Natural killer cell (primary cell): ENCODE measurements around the gene FBLN1. TPM values are rescaled to one million over a fixed set of nuclear protein-coding genes. Genes with fewer than 3 reads are reported as not detected.

Source experiments
- ATAC-seq, 3 donors: fragments of 150-1000 bp in 2 of 3; fragments of 200-7000 bp in 1 of 3; cut with Tn5 transposase; 1 replicate in 1 of 3; 2 replicates in 2 of 3; pipeline ENCODE4 v1.10.0; 2021; ENCODE audit warnings: mild to moderate bottlenecking in 2 of 3, moderate library complexity in 2 of 3
- DNase-seq, 2 donors: peaks; one replicate each; pipeline versions ENCODE4 v3.0.0 to v3.0.0-alpha.2; 2013 to 2021; ENCODE audit warnings: mixed read lengths in 1 of 2
- H3K27ac ChIP-seq: one replicate; pipeline ENCODE4 v1.5.1; 2013; ENCODE audit warnings: mild to moderate bottlenecking, low read length
- H3K27me3 ChIP-seq: one replicate; pipeline ENCODE4 v1.6.1; 2013; ENCODE audit warnings: low read length; ENCODE audit not compliant: control insufficient read depth, insufficient read depth
- H3K36me3 ChIP-seq: one replicate; pipeline ENCODE4 v1.6.1; 2013; ENCODE audit warnings: low read length; ENCODE audit not compliant: control insufficient read depth, insufficient read depth
- H3K4me1 ChIP-seq: one replicate; pipeline ENCODE4 v1.6.1; 2013; ENCODE audit warnings: low read length; ENCODE audit not compliant: control insufficient read depth, insufficient read depth
- H3K4me3 ChIP-seq: one replicate; pipeline ENCODE4 v1.5.1; 2013; ENCODE audit warnings: low read length
- H3K9me3 ChIP-seq: one replicate; pipeline ENCODE4 v1.6.1; 2013; ENCODE audit warnings: low read length; ENCODE audit not compliant: control insufficient read depth, insufficient read depth
- H3K27ac Mint-ChIP-seq, 2 donors: one replicate each; pipeline ENCODE4 v1.8.0; 2022; ENCODE audit warnings: mild to moderate bottlenecking in 2 of 2, mixed read lengths in 2 of 2, moderate library complexity in 1 of 2
- H3K27me3 Mint-ChIP-seq, 2 donors: one replicate each; pipeline ENCODE4 v1.8.0; 2022; ENCODE audit warnings: low read depth in 2 of 2, mixed read lengths in 2 of 2
- H3K36me3 Mint-ChIP-seq: one replicate; pipeline ENCODE4 v1.8.0; 2022; ENCODE audit warnings: mixed read lengths
- H3K4me1 Mint-ChIP-seq, 2 donors: one replicate each; pipeline ENCODE4 v1.8.0; 2022; ENCODE audit warnings: mixed read lengths in 2 of 2
- H3K4me3 Mint-ChIP-seq: one replicate; pipeline ENCODE4 v1.8.0; 2022; ENCODE audit warnings: mild to moderate bottlenecking, moderate library complexity, mixed read lengths
- H3K9me3 Mint-ChIP-seq, 2 donors: one replicate each; pipeline ENCODE4 v1.8.0; 2022; ENCODE audit warnings: mixed read lengths in 2 of 2
- WGBS: methylation state at CpG from one replicate; pipeline ENCODE4 v1.1.7; 2013; ENCODE audit warnings: missing lambda C conversion rate; ENCODE audit not compliant: insufficient coverage; 5-methylcytosine and 5-hydroxymethylcytosine counted together
- intact Hi-C: fragments of 100-400 bp; cut with micrococcal nuclease; formaldehyde crosslinking; loops from one replicate; pipeline ENCODE4 v1.14.2; 2022
- total RNA-seq, 4 donors: library from RNA; stranded (reverse); fragments of 120-200 nt in 1 of 4; gene quantifications; one replicate each; pipeline versions ENCODE4 v1.2.3 to v1.2.4, GENCODE V29; 2013 to 2022
- TF ChIP-seq, protein P1 (sequence below): fragments of 200-600 bp; IDR thresholded peaks from one replicate; pipeline ENCODE4 v1.8.0; 2022; ENCODE audit warnings: antibody characterized with exemption

Gene FBLN1
- total RNA-seq, 3 donors from 2014 or later (not counting 1 experiment from before 2014, with no cell fraction given) = 0.58 TPM; not detected in 2

DNA sequence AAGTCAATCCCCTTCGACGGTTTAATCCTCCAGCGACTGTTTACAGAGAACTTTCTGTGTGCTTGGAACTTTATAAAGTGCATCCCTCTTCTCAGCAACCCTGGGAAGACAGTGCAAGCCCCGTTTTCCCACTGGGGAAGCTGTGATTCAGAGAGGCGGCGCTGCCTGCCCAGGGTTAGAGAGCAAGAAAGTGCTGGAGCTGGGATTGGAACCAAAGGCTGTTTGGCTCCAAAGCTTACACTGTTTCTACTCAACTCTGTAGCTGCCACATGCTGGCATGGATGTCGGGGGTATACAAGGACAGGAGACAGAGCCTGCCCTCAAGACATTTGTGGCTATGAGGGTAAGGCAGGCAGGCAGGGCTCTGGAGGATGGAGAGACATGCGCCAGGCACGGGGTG, 13.0 kb downstream of the FBLN1 start:
- WGBS = 90% methylated on average over 9 of the region's 9 CpGs
- Mint-ChIP-seq H3K9me3 (no peaks in the 10 kb centered on the region), H3K4me1 (no peaks in the 10 kb centered on the region), H3K27ac (no peak overlapping the region), H3K27me3 (peaks cover 0 to 3% of the 10 kb centered on the region in 2 donors), H3K4me3 (no peak overlapping the region), H3K36me3 (no peaks in the 10 kb centered on the region)
- no peak for ATAC-seq
- Histone ChIP-seq H3K36me3 (no peaks in the 10 kb centered on the region), H3K4me3 (no peak overlapping the region), H3K4me1 (no peaks in the 10 kb centered on the region), H3K27ac (no peak overlapping the region), H3K27me3 (no peaks in the 10 kb centered on the region), H3K9me3 (no peaks in the 10 kb centered on the region)
- TF ChIP-seq, protein P1, sequence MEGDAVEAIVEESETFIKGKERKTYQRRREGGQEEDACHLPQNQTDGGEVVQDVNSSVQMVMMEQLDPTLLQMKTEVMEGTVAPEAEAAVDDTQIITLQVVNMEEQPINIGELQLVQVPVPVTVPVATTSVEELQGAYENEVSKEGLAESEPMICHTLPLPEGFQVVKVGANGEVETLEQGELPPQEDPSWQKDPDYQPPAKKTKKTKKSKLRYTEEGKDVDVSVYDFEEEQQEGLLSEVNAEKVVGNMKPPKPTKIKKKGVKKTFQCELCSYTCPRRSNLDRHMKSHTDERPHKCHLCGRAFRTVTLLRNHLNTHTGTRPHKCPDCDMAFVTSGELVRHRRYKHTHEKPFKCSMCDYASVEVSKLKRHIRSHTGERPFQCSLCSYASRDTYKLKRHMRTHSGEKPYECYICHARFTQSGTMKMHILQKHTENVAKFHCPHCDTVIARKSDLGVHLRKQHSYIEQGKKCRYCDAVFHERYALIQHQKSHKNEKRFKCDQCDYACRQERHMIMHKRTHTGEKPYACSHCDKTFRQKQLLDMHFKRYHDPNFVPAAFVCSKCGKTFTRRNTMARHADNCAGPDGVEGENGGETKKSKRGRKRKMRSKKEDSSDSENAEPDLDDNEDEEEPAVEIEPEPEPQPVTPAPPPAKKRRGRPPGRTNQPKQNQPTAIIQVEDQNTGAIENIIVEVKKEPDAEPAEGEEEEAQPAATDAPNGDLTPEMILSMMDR = no peak
- intact Hi-C loops = no loop called here
- DNase-seq = no peak

DNA sequence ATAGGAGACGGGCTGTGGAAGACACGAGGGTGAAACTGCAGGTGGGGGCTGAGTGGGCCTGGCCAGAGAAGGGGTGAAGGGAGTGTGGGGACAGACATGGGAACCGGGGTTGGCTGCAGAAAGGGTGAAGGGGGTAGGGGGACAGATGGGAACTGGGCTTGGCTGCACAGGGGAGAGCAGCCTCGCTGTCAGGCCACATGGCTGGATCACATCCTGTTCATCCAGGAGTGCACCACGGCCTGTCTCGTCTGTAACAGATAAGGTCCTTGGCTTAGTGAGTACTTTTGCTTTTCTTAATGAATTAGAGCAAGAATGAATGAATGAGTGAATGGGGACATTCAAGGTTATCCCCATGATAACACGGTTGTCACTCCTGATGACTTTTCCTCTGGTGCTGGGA, 13.5 kb downstream of the FBLN1 start:
- Histone ChIP-seq H3K27me3 (no peaks in the 10 kb centered on the region), H3K4me1 (no peaks in the 10 kb centered on the region), H3K27ac (no peak overlapping the region), H3K36me3 (no peaks in the 10 kb centered on the region), H3K9me3 (no peaks in the 10 kb centered on the region), H3K4me3 (no peak overlapping the region)
- WGBS = 81% methylated on average over 7 of the region's 7 CpGs
- TF ChIP-seq, protein P1 = no peak
- ATAC-seq (no peak), DNase-seq (no peak)
- intact Hi-C loops = no loop called here
- H3K4me3 Mint-ChIP-seq = no peak overlapping the region
- H3K27me3 Mint-ChIP-seq = peaks cover 0 to 3% of the 10 kb centered on the region in 2 donors
- no peak overlapping the region for H3K27ac Mint-ChIP-seq
- H3K4me1 Mint-ChIP-seq = no peaks in the 10 kb centered on the region
- H3K9me3 Mint-ChIP-seq = no peaks in the 10 kb centered on the region
- H3K36me3 Mint-ChIP-seq = no peaks in the 10 kb centered on the region

DNA sequence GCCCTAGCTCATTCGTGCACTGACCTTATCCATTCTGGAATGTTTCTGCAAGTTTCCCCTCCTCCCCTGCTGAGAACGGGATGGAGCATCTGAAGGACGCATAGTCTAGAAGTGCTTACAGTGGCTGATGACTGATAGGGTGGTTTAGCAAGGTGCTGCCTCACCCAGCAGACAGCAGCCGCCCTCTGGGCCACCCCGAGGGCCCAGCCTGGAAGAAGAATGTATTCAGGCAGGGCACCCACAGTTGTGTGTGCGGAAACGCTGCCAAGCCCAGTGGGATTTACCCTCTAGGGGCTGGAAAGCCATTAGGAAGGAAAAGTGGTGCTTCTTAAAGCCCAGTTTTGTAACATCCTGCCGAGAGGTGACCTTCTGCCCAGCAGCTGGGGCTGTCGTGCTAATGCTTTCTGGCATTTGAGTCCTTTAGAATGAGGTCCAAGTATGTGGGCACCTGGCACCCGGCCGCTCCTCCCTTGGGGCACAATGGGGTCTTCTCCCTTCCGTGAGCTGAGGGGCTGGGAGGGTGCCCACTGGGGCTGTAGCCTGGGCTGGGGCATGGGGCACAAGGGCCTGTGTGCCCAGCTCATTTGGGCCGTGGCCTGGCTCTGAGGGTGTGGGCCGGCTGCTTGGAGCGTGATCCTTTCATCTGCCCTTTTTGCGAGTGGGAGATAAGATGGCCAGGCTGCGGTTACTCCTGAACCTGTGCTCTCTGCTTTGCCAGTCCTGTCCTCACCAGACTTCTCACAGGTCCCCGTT, 14.4 kb downstream of the FBLN1 start:
- Mint-ChIP-seq H3K36me3 (no peaks in the 10 kb centered on the region), H3K4me1 (no peaks in the 10 kb centered on the region), H3K9me3 (no peaks in the 10 kb centered on the region), H3K27ac (no peak overlapping the region), H3K4me3 (no peak overlapping the region), H3K27me3 (peaks cover 0 to 3% of the 10 kb centered on the region in 2 donors)
- Histone ChIP-seq H3K27me3 (no peaks in the 10 kb centered on the region), H3K9me3 (no peaks in the 10 kb centered on the region), H3K36me3 (no peaks in the 10 kb centered on the region), H3K27ac (no peak overlapping the region), H3K4me1 (no peaks in the 10 kb centered on the region), H3K4me3 (no peak overlapping the region)
- intact Hi-C loops = no loop called here
- DNase-seq = no peak
- no peak for ATAC-seq
- TF ChIP-seq, protein P1 = no peak
- 90% methylated on average over 18 of the region's 18 CpGs for WGBS

DNA sequence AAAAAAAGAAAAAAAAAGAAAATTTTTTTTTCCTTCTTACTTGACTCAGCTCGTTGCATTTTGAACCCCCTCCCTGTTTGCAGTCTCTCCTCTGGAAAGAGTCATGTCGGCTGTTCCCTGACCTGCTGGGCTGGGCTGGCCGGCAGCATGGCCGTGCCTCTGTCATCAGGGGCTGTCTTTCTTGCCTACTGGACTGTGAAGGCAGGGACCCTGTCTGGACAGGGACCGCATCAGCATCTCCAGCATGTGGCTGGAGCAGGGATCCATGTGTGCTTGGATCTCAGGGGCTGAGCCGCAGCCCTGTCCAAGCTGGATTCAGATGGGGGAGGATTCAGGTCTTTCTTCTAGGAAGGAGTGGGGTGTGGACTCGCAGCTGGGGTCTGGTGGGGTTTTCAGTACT, 15.5 kb downstream of the FBLN1 start:
- ATAC-seq = no peak
- H3K9me3 ChIP-seq = no peaks in the 10 kb centered on the region
- Mint-ChIP-seq H3K36me3 (no peaks in the 10 kb centered on the region), H3K4me3 (no peak overlapping the region), H3K27ac (no peak overlapping the region), H3K9me3 (no peaks in the 10 kb centered on the region), H3K4me1 (no peaks in the 10 kb centered on the region), H3K27me3 (peaks cover 0 to 3% of the 10 kb centered on the region in 2 donors)
- H3K36me3 ChIP-seq = no peaks in the 10 kb centered on the region
- H3K27me3 ChIP-seq = no peaks in the 10 kb centered on the region
- no peak overlapping the region for H3K27ac ChIP-seq
- no peaks in the 10 kb centered on the region for H3K4me1 ChIP-seq
- no peak overlapping the region for H3K4me3 ChIP-seq
- DNase-seq = no peak
- WGBS = 85% methylated on average over 7 of the region's 7 CpGs
- TF ChIP-seq, protein P1 = no peak
- intact Hi-C loops = no loop called here
